Measurements from ENCODE around the gene ZEB2. TPM values are rescaled to one million over a fixed set of nuclear protein-coding genes. Genes with fewer than 3 reads are reported as not detected.

ZEB2 gene
- total RNA-seq, 6 experiments from 2014 or later: 13.5 to 35.9 (median 21.7) TPM

GRCh38 chr2:144362401-144362800 is 157.5 kb downstream of the ZEB2 start:
- Histone ChIP-seq H3K9me3 (no peaks in the 10 kb centered on the region), H3K27ac (no peak overlapping the region), H3K4me1 (no peaks in the 10 kb centered on the region), H3K4me3 (no peak overlapping the region), H3K27me3 (no peaks in the 10 kb centered on the region), H3K36me3 (no peaks in the 10 kb centered on the region)
- no peak for TF ChIP-seq CTCF (IDR thresholded peaks at IDR 0.05)
- 100% methylated on average over 1 of the region's 1 CpG for WGBS (ENCODE audit: insufficient coverage, low coverage, low lambda C conversion rate, missing lambda C conversion rate)
- intact Hi-C loops (cut with DNase I): no loop called here
- ATAC-seq (no peak), DNase-seq (no peak)

GRCh38 chr2:144361742-144362141 is 158.2 kb downstream of the ZEB2 start:
- DNase-seq (no peak), ATAC-seq (no peak)
- TF ChIP-seq POLR2A (IDR thresholded peaks at IDR 0.05): no peak
- no peak for TF ChIP-seq CTCF (IDR thresholded peaks at IDR 0.05)
- Histone ChIP-seq H3K4me1 (no peaks in the 10 kb centered on the region), H3K27me3 (no peaks in the 10 kb centered on the region), H3K4me3 (no peak overlapping the region), H3K27ac (no peak overlapping the region), H3K36me3 (no peaks in the 10 kb centered on the region), H3K9me3 (no peaks in the 10 kb centered on the region)
- intact Hi-C loops (cut with DNase I): no loop called here

- no peak for ATAC-seq
- TF ChIP-seq POLR2A (IDR thresholded peaks at IDR 0.05) (no peak), CTCF (IDR thresholded peaks at IDR 0.05) (no peak)
- Histone ChIP-seq H3K27ac (no peak overlapping the region), H3K4me3 (no peak overlapping the region), H3K4me1 (no peaks in the 10 kb centered on the region), H3K27me3 (no peaks in the 10 kb centered on the region), H3K36me3 (no peaks in the 10 kb centered on the region), H3K9me3 (no peaks in the 10 kb centered on the region)
- intact Hi-C loops (cut with DNase I): no loop called here
- no peak for DNase-seq
- 100% methylated on average over 1 of the region's 1 CpG for WGBS (ENCODE audit: insufficient coverage, low coverage, low lambda C conversion rate, missing lambda C conversion rate)
Observed at GRCh38 chr2:144359684-144360083, 160.2 kb downstream of the ZEB2 start.

GRCh38 chr2:144358979-144359541 is 160.9 kb downstream of the ZEB2 start:
- intact Hi-C loops (cut with DNase I): no loop called here
- no peaks in the 10 kb centered on the region for H3K4me1 ChIP-seq
- DNase-seq: no peak
- WGBS (ENCODE audit: insufficient coverage, low coverage, low lambda C conversion rate, missing lambda C conversion rate): 70% methylated on average over 2 of the region's 4 CpGs
- no peaks in the 10 kb centered on the region for H3K9me3 ChIP-seq
- no peaks in the 10 kb centered on the region for H3K27me3 ChIP-seq
- ATAC-seq: no peak
- no peak overlapping the region for H3K4me3 ChIP-seq
- H3K36me3 ChIP-seq: no peaks in the 10 kb centered on the region
- TF ChIP-seq POLR2A (IDR thresholded peaks at IDR 0.05) (no peak), CTCF (IDR thresholded peaks at IDR 0.05) (no peak)
- H3K27ac ChIP-seq: no peak overlapping the region

- DNase-seq (no peak), ATAC-seq (no peak)
- Histone ChIP-seq H3K4me1 (no peaks in the 10 kb centered on the region), H3K27me3 (no peaks in the 10 kb centered on the region), H3K9me3 (no peaks in the 10 kb centered on the region), H3K27ac (no peak overlapping the region), H3K36me3 (no peaks in the 10 kb centered on the region), H3K4me3 (no peak overlapping the region)
- TF ChIP-seq POLR2A (IDR thresholded peaks at IDR 0.05) (no peak), CTCF (IDR thresholded peaks at IDR 0.05) (no peak)
- WGBS (ENCODE audit: insufficient coverage, low coverage, low lambda C conversion rate, missing lambda C conversion rate): 74% methylated on average over 3 of the region's 3 CpGs
- intact Hi-C loops (cut with DNase I): no loop called here
Observed at GRCh38 chr2:144358374-144358964, 161.4 kb downstream of the ZEB2 start.
